H9 (cell line): ENCODE data around the gene USP6NL. TPM values are rescaled to one million over a fixed set of nuclear protein-coding genes. Genes with fewer than 3 reads are reported as not detected.

Experiments
- DNase-seq: peaks from one replicate; pipeline ENCODE4 v3.0.0-alpha.2; 2017
- H2AFZ ChIP-seq: one replicate; pipeline ENCODE4 v1.6.1; 2013; ENCODE audit warnings: mild to moderate bottlenecking, low read length, control low read depth, moderate library complexity
- H2AK5ac ChIP-seq: 2 replicates; pipeline ENCODE4 v1.6.1; 2013; ENCODE audit warnings: low read length, control low read depth, mixed read lengths; ENCODE audit not compliant: insufficient read length
- H2BK120ac ChIP-seq: one replicate; pipeline ENCODE4 v1.6.1; 2013; ENCODE audit warnings: low read depth, mild to moderate bottlenecking, low read length, control low read depth, inconsistent platforms; ENCODE audit not compliant: poor library complexity, severe bottlenecking
- H2BK12ac ChIP-seq: 2 replicates; pipeline ENCODE4 v1.6.1; 2013; ENCODE audit warnings: low read length, control low read depth, mixed read lengths, low read depth; ENCODE audit not compliant: insufficient read length
- H2BK15ac ChIP-seq: 2 replicates; pipeline ENCODE4 v1.6.1; 2013; ENCODE audit warnings: low read depth, low read length, control low read depth
- H2BK20ac ChIP-seq: one replicate; pipeline ENCODE4 v1.6.1; 2013; ENCODE audit warnings: low read depth, mild to moderate bottlenecking, low read length, control low read depth, inconsistent platforms; ENCODE audit not compliant: poor library complexity, severe bottlenecking
- H2BK5ac ChIP-seq: 2 replicates; pipeline ENCODE4 v1.6.1; 2013; ENCODE audit warnings: low read length, control low read depth, mixed read lengths; ENCODE audit not compliant: insufficient read length
- H3K14ac ChIP-seq: 2 replicates; pipeline ENCODE4 v1.6.1; 2013; ENCODE audit warnings: low read length, control low read depth; ENCODE audit not compliant: insufficient read depth
- H3K18ac ChIP-seq: 2 replicates; pipeline ENCODE4 v1.6.1; 2013; ENCODE audit warnings: low read depth, mild to moderate bottlenecking, mixed read lengths, low read length, control low read depth; ENCODE audit not compliant: insufficient read length
- H3K23ac ChIP-seq: 2 replicates; pipeline ENCODE4 v1.6.1; 2013; ENCODE audit warnings: low read length, control low read depth, mixed read lengths, low read depth; ENCODE audit not compliant: insufficient read length
- H3K23me2 ChIP-seq: 2 replicates; pipeline ENCODE4 v1.6.1; 2013; ENCODE audit warnings: low read depth, mild to moderate bottlenecking, mixed read lengths, low read length, control low read depth; ENCODE audit not compliant: insufficient read length, poor library complexity, severe bottlenecking
- H3K27ac ChIP-seq: 2 replicates; pipeline ENCODE4 v1.5.1; 2013; ENCODE audit warnings: low read length, control low read depth, mixed read lengths, low read depth; ENCODE audit not compliant: insufficient read length
- H3K27me3 ChIP-seq: 2 replicates; pipeline ENCODE4 v1.6.1; 2013; ENCODE audit warnings: low read length, control low read depth, inconsistent platforms; ENCODE audit not compliant: insufficient read depth
- H3K4ac ChIP-seq: 2 replicates; pipeline ENCODE4 v1.6.1; 2013; ENCODE audit warnings: low read depth, mild to moderate bottlenecking, control low read depth, inconsistent platforms, low read length, moderate library complexity
- H3K4me1 ChIP-seq: 2 replicates; pipeline ENCODE4 v1.6.1; 2013; ENCODE audit warnings: low read length, control low read depth, inconsistent platforms; ENCODE audit not compliant: insufficient read depth
- H3K4me2 ChIP-seq: 2 replicates; pipeline ENCODE4 v1.6.1; 2013; ENCODE audit warnings: low read length, control low read depth, mixed read lengths; ENCODE audit not compliant: insufficient read length, insufficient read depth
- H3K56ac ChIP-seq: 2 replicates; pipeline ENCODE4 v1.6.1; 2013; ENCODE audit warnings: low read depth, mild to moderate bottlenecking, mixed read lengths, low read length, control low read depth; ENCODE audit not compliant: insufficient read length
- H3K79me1 ChIP-seq: 2 replicates; pipeline ENCODE4 v1.6.1; 2013; ENCODE audit warnings: low read depth, mild to moderate bottlenecking, moderate library complexity, low read length, control low read depth, inconsistent platforms; ENCODE audit not compliant: insufficient read depth, poor library complexity, severe bottlenecking
- H3K79me2 ChIP-seq: 2 replicates; pipeline ENCODE4 v1.6.1; 2013; ENCODE audit warnings: low read length, control low read depth, inconsistent platforms; ENCODE audit not compliant: insufficient read depth
- H3K9ac ChIP-seq: 2 replicates; pipeline ENCODE4 v1.6.1; 2013; ENCODE audit warnings: low read length, control low read depth, mixed read lengths; ENCODE audit not compliant: insufficient read length; ENCODE audit errors: extremely low read depth
- H3K9me3 ChIP-seq: one replicate; pipeline ENCODE4 v1.6.1; 2013; ENCODE audit warnings: low read depth, low read length, inconsistent platforms; ENCODE audit not compliant: control insufficient read depth
- H3T11ph ChIP-seq: one replicate; pipeline ENCODE4 v1.6.1; 2013; ENCODE audit warnings: mild to moderate bottlenecking, low read length, control low read depth, inconsistent platforms
- H4K20me1 ChIP-seq: one replicate; pipeline ENCODE4 v1.6.1; 2013; ENCODE audit not compliant: control insufficient read depth, insufficient read length, insufficient read depth
- H4K5ac ChIP-seq: 2 replicates; pipeline ENCODE4 v1.6.1; 2013; ENCODE audit warnings: low read depth, mild to moderate bottlenecking, mixed read lengths, low read length, control low read depth; ENCODE audit not compliant: insufficient read length
- H4K8ac ChIP-seq: replicated peaks from 2 replicates; pipeline ENCODE4 v1.6.1; 2013; ENCODE audit warnings: low read length, control low read depth, mixed read lengths, low read depth; ENCODE audit not compliant: insufficient read length
- H4K91ac ChIP-seq: 2 replicates; pipeline ENCODE4 v1.6.1; 2013; ENCODE audit warnings: low read depth, mild to moderate bottlenecking, moderate library complexity, mixed read lengths, low read length, control low read depth; ENCODE audit not compliant: insufficient read length
- H3K27ac Mint-ChIP-seq, 3 experiments: 2 replicates in 2 of 3; 3 replicates in 1 of 3; pipeline ENCODE4 v1.8.0; 2020 to 2021; ENCODE audit warnings: mixed read lengths in 3 of 3, mild to moderate bottlenecking in 1 of 3, moderate library complexity in 1 of 3
- H3K27me3 Mint-ChIP-seq: 2 replicates; pipeline ENCODE4 v1.8.0; 2021; ENCODE audit warnings: low read depth, mild to moderate bottlenecking, moderate library complexity, mixed read lengths
- H3K36me3 Mint-ChIP-seq, 3 experiments: 2 replicates in 2 of 3; 3 replicates in 1 of 3; pipeline ENCODE4 v1.8.0; 2020 to 2021; ENCODE audit warnings: low read depth in 3 of 3, mixed read lengths in 3 of 3; ENCODE audit not compliant: insufficient read depth in 1 of 3
- H3K4me1 Mint-ChIP-seq, 2 experiments: 2 replicates each; pipeline ENCODE4 v1.8.0; 2020; ENCODE audit warnings: mixed read lengths in 2 of 2
- H3K4me3 Mint-ChIP-seq, 2 experiments: 2 replicates in 1 of 2; 3 replicates in 1 of 2; pipeline ENCODE4 v1.8.0; 2020 to 2021; ENCODE audit warnings: mild to moderate bottlenecking in 2 of 2, mixed read lengths in 2 of 2, moderate library complexity in 1 of 2
- H3K9me3 Mint-ChIP-seq, 2 experiments: 2 replicates in 1 of 2; 3 replicates in 1 of 2; pipeline ENCODE4 v1.8.0; 2020; ENCODE audit warnings: mild to moderate bottlenecking in 2 of 2, mixed read lengths in 2 of 2, moderate library complexity in 1 of 2
- WGBS: extraction: QIAGEN DNeasy Blood & Tissue Kit; methylation state at CpG from one replicate; pipeline ENCODE4 v1.1.7; 2013; ENCODE audit warnings: missing lambda C conversion rate, low lambda C conversion rate, mixed read lengths; ENCODE audit not compliant: insufficient read length; ENCODE audit errors: extremely low coverage; 5-methylcytosine and 5-hydroxymethylcytosine counted together
- total RNA-seq: library from RNA; stranded (reverse); gene quantifications from 2 replicates; pipeline ENCODE4 v1.2.1, GENCODE V29; 2021
- TF ChIP-seq, protein P1 (sequence below): fragments of 200-600 bp; sonication (generic); conservative IDR thresholded peaks from 3 replicates; pipeline ENCODE4 v1.8.0; 2021; ENCODE audit warnings: antibody characterized with exemption, mild to moderate bottlenecking

Gene USP6NL
- total RNA-seq, 1 experiment from 2014 or later = 28.3 TPM

DNA sequence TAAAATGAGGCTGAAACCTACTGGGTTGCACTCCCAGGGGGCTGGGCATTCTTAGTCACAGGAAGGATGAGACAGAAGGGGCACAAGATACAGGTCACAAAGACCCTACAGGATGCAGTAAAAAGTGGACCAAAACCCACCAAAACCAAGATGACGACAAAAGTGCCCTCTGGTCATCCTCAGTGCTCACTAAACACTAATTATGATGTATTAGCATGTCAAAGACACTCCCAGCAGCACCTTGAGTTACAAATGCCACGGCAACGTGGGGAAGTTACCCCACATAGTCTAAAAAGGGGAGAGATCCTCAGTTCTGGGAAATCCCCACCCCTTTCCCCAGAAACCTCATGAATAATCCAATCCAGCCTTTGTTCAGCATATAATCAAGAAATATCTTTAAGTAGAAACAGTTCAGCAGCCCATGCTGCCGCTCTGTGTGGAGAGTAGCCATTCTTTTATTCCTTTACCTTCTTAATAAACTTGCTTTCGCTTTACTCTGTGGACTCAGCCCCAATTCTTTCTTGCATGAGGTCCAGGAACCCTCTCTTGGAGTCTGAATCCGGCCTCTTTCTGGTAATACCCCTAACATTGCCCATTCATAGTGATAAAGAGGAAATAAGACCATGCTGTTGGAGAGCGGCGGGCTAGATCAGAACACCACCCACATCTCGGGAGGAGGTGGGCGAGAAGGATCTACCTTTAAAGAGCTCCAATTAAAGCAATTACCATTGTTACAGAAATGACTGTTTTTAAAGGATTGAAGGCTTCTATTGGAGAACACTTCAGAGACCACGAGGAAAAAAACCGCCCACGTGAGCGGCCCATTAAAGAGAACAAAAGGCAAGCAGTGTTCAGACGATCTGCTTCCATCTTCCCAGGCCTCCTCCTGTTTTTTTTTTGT, 170.9 kb downstream of the USP6NL start:
- no peaks in the 10 kb centered on the region for H4K20me1 ChIP-seq
- no peak overlapping the region for H4K8ac ChIP-seq
- no peak overlapping the region for H2BK15ac ChIP-seq
- peak; percentile 12 for DNase-seq
- no peak overlapping the region for H3K14ac ChIP-seq
- no peaks in the 10 kb centered on the region for H3K9me3 ChIP-seq
- H4K91ac ChIP-seq = no peak overlapping the region
- TF ChIP-seq, protein P1, sequence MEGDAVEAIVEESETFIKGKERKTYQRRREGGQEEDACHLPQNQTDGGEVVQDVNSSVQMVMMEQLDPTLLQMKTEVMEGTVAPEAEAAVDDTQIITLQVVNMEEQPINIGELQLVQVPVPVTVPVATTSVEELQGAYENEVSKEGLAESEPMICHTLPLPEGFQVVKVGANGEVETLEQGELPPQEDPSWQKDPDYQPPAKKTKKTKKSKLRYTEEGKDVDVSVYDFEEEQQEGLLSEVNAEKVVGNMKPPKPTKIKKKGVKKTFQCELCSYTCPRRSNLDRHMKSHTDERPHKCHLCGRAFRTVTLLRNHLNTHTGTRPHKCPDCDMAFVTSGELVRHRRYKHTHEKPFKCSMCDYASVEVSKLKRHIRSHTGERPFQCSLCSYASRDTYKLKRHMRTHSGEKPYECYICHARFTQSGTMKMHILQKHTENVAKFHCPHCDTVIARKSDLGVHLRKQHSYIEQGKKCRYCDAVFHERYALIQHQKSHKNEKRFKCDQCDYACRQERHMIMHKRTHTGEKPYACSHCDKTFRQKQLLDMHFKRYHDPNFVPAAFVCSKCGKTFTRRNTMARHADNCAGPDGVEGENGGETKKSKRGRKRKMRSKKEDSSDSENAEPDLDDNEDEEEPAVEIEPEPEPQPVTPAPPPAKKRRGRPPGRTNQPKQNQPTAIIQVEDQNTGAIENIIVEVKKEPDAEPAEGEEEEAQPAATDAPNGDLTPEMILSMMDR = no peak
- no peak overlapping the region for H3K4me2 ChIP-seq
- H3K23me2 ChIP-seq = no peaks in the 10 kb centered on the region
- H3K18ac ChIP-seq = no peak overlapping the region
- no peak overlapping the region for H2BK120ac ChIP-seq
- no peak overlapping the region for H3K4ac ChIP-seq
- H3K4me3 Mint-ChIP-seq = no peak overlapping the region
- no peak overlapping the region for H3K56ac ChIP-seq
- H3K79me1 ChIP-seq = no peaks in the 10 kb centered on the region
- peaks cover 2% of the 10 kb centered on the region for H3K27me3 Mint-ChIP-seq
- H3K27me3 ChIP-seq = no peaks in the 10 kb centered on the region
- H2AFZ ChIP-seq = no peak overlapping the region
- H4K5ac ChIP-seq = no peak overlapping the region
- H2BK12ac ChIP-seq = no peak overlapping the region
- no peaks in the 10 kb centered on the region for H3K79me2 ChIP-seq
- no peak overlapping the region for H2AK5ac ChIP-seq
- H2BK20ac ChIP-seq = no peak overlapping the region
- peak overlapping the region in 2 of 3 experiments; percentile 19 to 50; a peak in 2 of 7 replicates for H3K27ac Mint-ChIP-seq
- no CpG with 5 or more reads among the region's 15 CpGs for WGBS
- H3K36me3 Mint-ChIP-seq = peaks cover 0 to 2% (median 0%) of the 10 kb centered on the region in 3 experiments; a peak in 2 of 7 replicates
- peaks cover 53 to 58% of the 10 kb centered on the region in 2 experiments for H3K4me1 Mint-ChIP-seq
- H3K27ac ChIP-seq = no peak overlapping the region
- no peak overlapping the region for H3T11ph ChIP-seq
- H3K4me1 ChIP-seq = peaks cover 7% of the 10 kb centered on the region; the same call in 1 of the 2 replicates
- H3K9ac ChIP-seq = no peak overlapping the region
- no peak overlapping the region for H3K23ac ChIP-seq
- H3K9me3 Mint-ChIP-seq = no peaks in the 10 kb centered on the region
- H2BK5ac ChIP-seq = no peak overlapping the region
